Testis (tissue), 3 donors: Measurements from ENCODE around the gene PELI1. TPM values are rescaled to one million over a fixed set of nuclear protein-coding genes. Genes with fewer than 3 reads are reported as not detected.

Experiments
- DNase-seq: peaks from one replicate; pipeline ENCODE4 v3.0.0-alpha.2; 2019
- H3K27ac ChIP-seq, 2 donors: fragments of 200-600 bp; sonication (generic); one replicate each; pipeline ENCODE4 v1.5.1; 2019
- H3K27me3 ChIP-seq: fragments of 200-600 bp; sonication (generic); one replicate; pipeline ENCODE4 v1.5.1; 2019
- H3K36me3 ChIP-seq: fragments of 200-600 bp; sonication (generic); one replicate; pipeline ENCODE4 v1.5.1; 2017; ENCODE audit warnings: low read depth; ENCODE audit errors: missing control alignments
- H3K4me1 ChIP-seq: fragments of 200-600 bp; sonication (generic); one replicate; pipeline ENCODE4 v1.5.1; 2019
- H3K4me3 ChIP-seq, 2 donors: fragments of 200-600 bp; sonication (generic); one replicate each; pipeline ENCODE4 v1.5.1; 2017 to 2019
- H3K9me3 ChIP-seq: fragments of 200-600 bp; sonication (generic); one replicate; pipeline ENCODE4 v1.5.1; 2017
- POLR2A ChIP-seq: fragments of 450-650 bp; IDR thresholded peaks from one replicate; pipeline ENCODE4 v1.6.1; 2017; ENCODE audit warnings: antibody characterized with exemption, mild to moderate bottlenecking, moderate library complexity
- WGBS, 2 donors: methylation state at CpG; one replicate each; pipeline ENCODE4 v1.1.5; 2018; 5-methylcytosine and 5-hydroxymethylcytosine counted together
- intact Hi-C: fragments of 100-400 bp; cut with DNase I; formaldehyde crosslinking; loops from one replicate; pipeline ENCODE4 v1.15.1; 2023; ENCODE audit warnings: low total_unique reads
- polyA plus RNA-seq: library from polyadenylated mRNA; stranded (reverse); fragments of 350-450 nt; fragmentation: Illumina TruSeq; extraction: RNeasy Lipid Tissue Mini Kit (QIAGEN cat#74804); gene quantifications from one replicate; pipeline ENCODE4 v1.2.3, GENCODE V29; 2014; ENCODE audit warnings: low read depth, low replicate concordance; ENCODE audit not compliant: insufficient read depth
- total RNA-seq, 2 donors: library from RNA; depleted of rRNA; stranded (reverse); fragments of >200 nt; gene quantifications; one replicate each; pipeline ENCODE4 v1.2.3, GENCODE V29; 2016
- TF ChIP-seq, protein P1 (sequence below), 3 experiments: fragments of 450-650 bp in 2 of 3; fragments of 200-600 bp in 1 of 3; sonication (generic) in 1 of 3; IDR thresholded peaks; one replicate each; pipeline ENCODE4 v1.5.1; 2016 to 2019; ENCODE audit warnings: antibody characterized with exemption in 3 of 3, mild to moderate bottlenecking in 2 of 3, moderate library complexity in 1 of 3

PELI1 gene
- total and polyA plus RNA-seq, 3 donors from 2014 or later, result 22.4 to 48.0 (median 40.9) TPM

DNA sequence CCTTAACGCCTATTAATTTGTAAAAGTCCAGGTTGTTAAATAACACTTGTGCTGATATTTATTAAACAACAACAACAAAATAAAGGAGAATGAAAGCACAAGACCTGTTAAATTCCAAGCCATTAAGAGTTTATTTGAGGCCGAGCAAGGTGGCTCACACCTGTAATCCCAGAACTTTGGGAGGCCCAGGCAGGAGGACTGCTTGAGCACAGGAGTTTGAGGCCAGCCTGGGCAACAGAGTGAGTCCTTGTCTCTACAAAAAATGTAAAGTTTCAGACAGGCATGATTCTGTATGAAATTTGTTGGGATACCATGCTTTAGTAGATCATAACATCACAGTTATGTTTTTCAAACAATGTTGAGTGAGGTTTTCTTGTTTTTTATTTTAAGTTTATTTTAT is 17.1 kb downstream of the PELI1 start:
- Histone ChIP-seq H3K4me1 (peaks cover 12% of the 10 kb centered on the region), H3K27me3 (no peaks in the 10 kb centered on the region), H3K36me3 (no peaks in the 10 kb centered on the region), H3K27ac (peak overlapping the region in 1 of 2 donors; percentile 38), H3K9me3 (no peaks in the 10 kb centered on the region), H3K4me3 (no peak overlapping the region)
- intact Hi-C loops, result no loop called here
- WGBS, 2 donors, result 89 to 97% methylated on average over 2 of the region's 2 CpGs
- no peak for TF ChIP-seq POLR2A
- TF ChIP-seq, protein P1, sequence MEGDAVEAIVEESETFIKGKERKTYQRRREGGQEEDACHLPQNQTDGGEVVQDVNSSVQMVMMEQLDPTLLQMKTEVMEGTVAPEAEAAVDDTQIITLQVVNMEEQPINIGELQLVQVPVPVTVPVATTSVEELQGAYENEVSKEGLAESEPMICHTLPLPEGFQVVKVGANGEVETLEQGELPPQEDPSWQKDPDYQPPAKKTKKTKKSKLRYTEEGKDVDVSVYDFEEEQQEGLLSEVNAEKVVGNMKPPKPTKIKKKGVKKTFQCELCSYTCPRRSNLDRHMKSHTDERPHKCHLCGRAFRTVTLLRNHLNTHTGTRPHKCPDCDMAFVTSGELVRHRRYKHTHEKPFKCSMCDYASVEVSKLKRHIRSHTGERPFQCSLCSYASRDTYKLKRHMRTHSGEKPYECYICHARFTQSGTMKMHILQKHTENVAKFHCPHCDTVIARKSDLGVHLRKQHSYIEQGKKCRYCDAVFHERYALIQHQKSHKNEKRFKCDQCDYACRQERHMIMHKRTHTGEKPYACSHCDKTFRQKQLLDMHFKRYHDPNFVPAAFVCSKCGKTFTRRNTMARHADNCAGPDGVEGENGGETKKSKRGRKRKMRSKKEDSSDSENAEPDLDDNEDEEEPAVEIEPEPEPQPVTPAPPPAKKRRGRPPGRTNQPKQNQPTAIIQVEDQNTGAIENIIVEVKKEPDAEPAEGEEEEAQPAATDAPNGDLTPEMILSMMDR (IDR thresholded peaks at IDR 0.05), result no peak
- DNase-seq, result no peak

DNA sequence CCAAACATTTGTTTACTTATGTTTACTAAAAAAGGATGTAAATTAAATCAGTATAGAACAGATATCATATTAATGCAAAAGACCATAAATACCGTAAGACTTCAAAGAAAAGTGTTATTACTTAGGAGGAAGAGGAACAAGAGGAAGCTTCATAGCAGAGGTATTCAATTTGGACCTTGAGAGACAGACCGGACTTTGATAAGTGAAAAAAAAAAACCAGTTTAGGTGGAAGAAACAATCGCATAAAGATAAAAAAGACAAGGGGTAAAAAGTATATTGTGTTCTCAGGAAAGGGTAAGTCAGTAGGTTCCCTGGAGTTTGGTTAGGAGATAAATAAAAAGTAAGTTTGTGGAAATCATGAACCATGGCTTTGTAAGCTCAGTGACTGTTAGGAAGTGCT is 17.6 kb downstream of the PELI1 start:
- Histone ChIP-seq H3K9me3 (no peaks in the 10 kb centered on the region), H3K36me3 (no peaks in the 10 kb centered on the region), H3K4me3 (no peak overlapping the region), H3K4me1 (peaks cover 12% of the 10 kb centered on the region), H3K27me3 (no peaks in the 10 kb centered on the region), H3K27ac (peak overlapping the region in 1 of 2 donors; percentile 38)
- WGBS, 2 donors, result 54 to 55% methylated on average over 3 of the region's 3 CpGs
- no peak for DNase-seq
- no peak for TF ChIP-seq POLR2A
- TF ChIP-seq, protein P1 (IDR thresholded peaks at IDR 0.05), result no peak
- intact Hi-C loops, result no loop called here

DNA sequence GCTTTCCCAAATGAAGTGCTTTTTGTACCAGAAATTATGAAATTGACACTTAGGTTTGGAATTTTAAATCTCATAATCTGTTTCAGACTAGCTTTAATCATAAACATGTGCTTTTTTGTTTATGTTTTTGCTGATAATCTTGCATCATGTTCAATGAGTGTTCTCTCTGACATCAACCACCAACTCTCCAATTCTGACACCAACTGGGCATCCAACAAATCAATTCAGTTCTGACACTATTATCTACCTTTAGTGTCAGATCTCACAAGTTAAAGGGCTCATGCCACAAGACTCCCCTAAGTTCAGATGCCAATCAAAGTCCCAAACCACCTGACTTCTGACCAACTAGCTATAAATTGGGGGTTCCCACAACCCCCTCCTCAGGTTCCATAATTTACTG is 19.6 kb downstream of the PELI1 start:
- Histone ChIP-seq H3K4me1 (peaks cover 12% of the 10 kb centered on the region), H3K4me3 (no peak overlapping the region), H3K27ac (no peak overlapping the region), H3K27me3 (no peaks in the 10 kb centered on the region), H3K36me3 (no peaks in the 10 kb centered on the region), H3K9me3 (no peaks in the 10 kb centered on the region)
- DNase-seq, result no peak
- TF ChIP-seq POLR2A, result no peak
- TF ChIP-seq, protein P1 (IDR thresholded peaks at IDR 0.05), result no peak
- intact Hi-C loops, result no loop called here

DNA sequence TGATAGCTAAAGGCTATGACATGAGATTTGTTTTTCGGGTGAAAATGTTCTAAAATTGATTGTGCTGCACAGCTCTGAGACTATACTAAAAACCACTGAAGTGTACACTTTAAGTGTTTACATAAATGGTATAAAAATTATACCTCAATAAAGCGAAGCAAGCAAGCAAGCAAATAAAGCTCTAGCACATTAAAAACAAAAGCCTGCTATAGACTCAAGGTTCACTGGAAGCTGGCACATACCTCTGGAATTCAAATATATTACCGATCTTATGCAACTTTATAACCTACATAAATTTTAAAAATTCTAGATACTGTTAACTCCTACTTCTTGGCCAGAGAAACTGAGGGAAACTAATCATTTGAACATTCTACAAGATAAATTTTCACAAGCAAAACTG is 20.1 kb downstream of the PELI1 start:
- no peak overlapping the region for H3K4me3 ChIP-seq
- TF ChIP-seq POLR2A, result no peak
- TF ChIP-seq, protein P1 (IDR thresholded peaks at IDR 0.05), result no peak
- H3K36me3 ChIP-seq, result no peaks in the 10 kb centered on the region
- H3K4me1 ChIP-seq, result peaks cover 9% of the 10 kb centered on the region
- H3K27ac ChIP-seq, result no peak overlapping the region
- WGBS, 2 donors, result 70 to 81% methylated on average over 3 of the region's 3 CpGs
- no peaks in the 10 kb centered on the region for H3K27me3 ChIP-seq
- intact Hi-C loops, result no loop called here
- no peaks in the 10 kb centered on the region for H3K9me3 ChIP-seq
- no peak for DNase-seq

DNA sequence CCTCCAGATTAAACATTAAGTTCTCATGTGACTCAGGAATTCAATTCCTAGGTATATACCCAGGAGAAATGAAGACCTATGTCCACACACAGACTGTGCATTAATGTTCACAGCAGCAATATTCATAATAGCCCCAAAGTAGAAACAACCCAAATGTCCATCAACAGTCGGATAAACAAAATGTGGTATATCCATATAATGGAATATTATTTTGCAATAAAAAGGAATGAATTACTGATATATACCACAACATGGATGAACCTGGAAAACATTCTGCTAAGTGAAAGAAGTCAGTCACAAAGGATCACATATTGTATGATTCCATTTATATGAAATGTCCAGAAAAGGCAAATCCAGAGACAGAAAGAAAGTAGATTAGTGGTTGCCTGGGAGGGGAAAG is 20.5 kb downstream of the PELI1 start:
- no peak for TF ChIP-seq POLR2A
- TF ChIP-seq, protein P1 (IDR thresholded peaks at IDR 0.05), result no peak
- peaks cover 6% of the 10 kb centered on the region for H3K4me1 ChIP-seq
- H3K36me3 ChIP-seq, result no peaks in the 10 kb centered on the region
- H3K4me3 ChIP-seq, result no peak overlapping the region
- WGBS, 2 donors, result 96 to 100% methylated on average over 1 of the region's 1 CpG
- no peak overlapping the region for H3K27ac ChIP-seq
- intact Hi-C loops, result no loop called here
- no peak for DNase-seq
- no peaks in the 10 kb centered on the region for H3K9me3 ChIP-seq
- H3K27me3 ChIP-seq, result no peaks in the 10 kb centered on the region
